Liver (tissue), 9 donors: ENCODE measurements around the gene BAMBI. TPM values are rescaled to one million over a fixed set of nuclear protein-coding genes. Genes with fewer than 3 reads are reported as not detected.

Experiments used
- DNase-seq: peaks from one replicate; pipeline ENCODE4 v3.0.0-alpha.2; 2017; ENCODE audit warnings: low spot score
- H3K27ac ChIP-seq, 2 donors: one replicate each; pipeline ENCODE4 v1.7.0; 2013; ENCODE audit warnings: inconsistent platforms in 2 of 2, low read length in 2 of 2, control low read depth in 1 of 2, low read depth in 1 of 2, mild to moderate bottlenecking in 1 of 2
- H3K27me3 ChIP-seq, 4 donors: one replicate each; pipeline versions ENCODE4 v1.6.1 to v1.7.0; 2013; ENCODE audit warnings: low read length in 3 of 4, inconsistent platforms in 1 of 4, mild to moderate bottlenecking in 1 of 4, moderate library complexity in 1 of 4; ENCODE audit not compliant: control insufficient read depth in 4 of 4, insufficient read depth in 4 of 4
- H3K36me3 ChIP-seq, 4 donors: one replicate each; pipeline versions ENCODE4 v1.6.1 to v1.7.0; 2013; ENCODE audit warnings: low read length in 3 of 4, mild to moderate bottlenecking in 3 of 4, low read depth in 1 of 4, moderate library complexity in 1 of 4; ENCODE audit not compliant: control insufficient read depth in 4 of 4, insufficient read depth in 3 of 4
- H3K4me1 ChIP-seq, 4 donors: one replicate each; pipeline versions ENCODE4 v1.6.1 to v1.7.0; 2013; ENCODE audit warnings: low read length in 3 of 4, mild to moderate bottlenecking in 3 of 4, moderate library complexity in 1 of 4; ENCODE audit not compliant: control insufficient read depth in 4 of 4, insufficient read depth in 4 of 4
- H3K4me3 ChIP-seq, 3 donors: one replicate each; pipeline versions ENCODE4 v1.6.1 to v1.7.0; 2013; ENCODE audit warnings: low read length in 3 of 3, control low read depth in 1 of 3, low read depth in 1 of 3, mild to moderate bottlenecking in 1 of 3
- H3K9ac ChIP-seq, 2 donors: one replicate each; pipeline ENCODE4 v1.7.0; 2013; ENCODE audit warnings: low read length in 2 of 2, mild to moderate bottlenecking in 2 of 2, moderate library complexity in 2 of 2, control low read depth in 1 of 2, low read depth in 1 of 2
- H3K9me3 ChIP-seq, 4 donors: one replicate each; pipeline versions ENCODE4 v1.6.1 to v1.7.0; 2013; ENCODE audit warnings: low read length in 3 of 4; ENCODE audit not compliant: control insufficient read depth in 4 of 4
- CTCF ChIP-seq: fragments of 150-350 bp; IDR thresholded peaks from 2 replicates; pipeline ENCODE4 v1.5.1; 2017; ENCODE audit warnings: improper control_type of control experiment, low read depth, low read length; ENCODE audit not compliant: missing input control
- EGR1 ChIP-seq, 2 donors: IDR thresholded peaks; 2 replicates each; pipeline ENCODE4 v1.6.1; 2016 to 2018; ENCODE audit warnings: antibody characterized with exemption in 2 of 2, low read depth in 2 of 2
- FOXA1 ChIP-seq: IDR thresholded peaks from 2 replicates; pipeline ENCODE4 v1.6.1; 2016; ENCODE audit warnings: antibody characterized with exemption
- FOXA2 ChIP-seq: IDR thresholded peaks from 2 replicates; pipeline ENCODE4 v1.6.1; 2016; ENCODE audit warnings: antibody characterized with exemption
- GABPA ChIP-seq, 2 donors: IDR thresholded peaks in 1 of 2; conservative IDR thresholded peaks in 1 of 2; 2 replicates each; pipeline ENCODE4 v1.6.1; 2016; ENCODE audit warnings: antibody characterized with exemption in 2 of 2, mild to moderate bottlenecking in 1 of 2, moderate library complexity in 1 of 2
- HNF4G ChIP-seq: IDR thresholded peaks from 2 replicates; pipeline ENCODE4 v1.6.1; 2016; ENCODE audit warnings: antibody characterized with exemption
- MAX ChIP-seq: IDR thresholded peaks from 2 replicates; pipeline ENCODE4 v1.6.1; 2016; ENCODE audit warnings: antibody characterized with exemption
- NR2F2 ChIP-seq: IDR thresholded peaks from 2 replicates; pipeline ENCODE4 v1.6.1; 2016; ENCODE audit warnings: antibody characterized with exemption
- SP1 ChIP-seq: IDR thresholded peaks from 2 replicates; pipeline ENCODE4 v1.6.1; 2018; ENCODE audit warnings: antibody characterized with exemption, mild to moderate bottlenecking
- ZBTB33 ChIP-seq: IDR thresholded peaks from 2 replicates; pipeline ENCODE4 v1.6.1; 2016; ENCODE audit warnings: antibody characterized with exemption
- WGBS: extraction: QIAGEN DNeasy Blood & Tissue Kit; methylation state at CpG from one replicate; pipeline ENCODE4 v1.1.7; 2013; 5-methylcytosine and 5-hydroxymethylcytosine counted together
- polyA plus RNA-seq, 2 donors: library from polyadenylated mRNA; stranded (reverse) in 1 of 2; unstranded in 1 of 2; fragments of 200-250 nt in 1 of 2; fragments of >200 nt in 1 of 2; fragmentation: Nextera tagmentation in 1 of 2; extraction: Ambion mirVana in 1 of 2; gene quantifications; one replicate each; pipeline versions ENCODE4 v1.2.1 to v1.2.3, GENCODE V29; 2013 to 2015
- total RNA-seq, 2 donors: library from RNA; depleted of rRNA; stranded (reverse); fragments of >200 nt; gene quantifications; one replicate each; pipeline ENCODE4 v1.2.3, GENCODE V29; 2014
- donor health status: healthy.
- donor health status: healthy.
- donor health status: healthy.
- donor health status: healthy.
- donor health status: healthy.

The BAMBI gene
- total and polyA plus RNA-seq, 4 donors: 4.6 to 10.6 (median 5.1) TPM

GRCh38 chr10:28705472-28705871, 28.2 kb downstream of the BAMBI start (continued):
- TF ChIP-seq MAX (no peak), NR2F2 (no peak), ZBTB33 (no peak)

DNA sequence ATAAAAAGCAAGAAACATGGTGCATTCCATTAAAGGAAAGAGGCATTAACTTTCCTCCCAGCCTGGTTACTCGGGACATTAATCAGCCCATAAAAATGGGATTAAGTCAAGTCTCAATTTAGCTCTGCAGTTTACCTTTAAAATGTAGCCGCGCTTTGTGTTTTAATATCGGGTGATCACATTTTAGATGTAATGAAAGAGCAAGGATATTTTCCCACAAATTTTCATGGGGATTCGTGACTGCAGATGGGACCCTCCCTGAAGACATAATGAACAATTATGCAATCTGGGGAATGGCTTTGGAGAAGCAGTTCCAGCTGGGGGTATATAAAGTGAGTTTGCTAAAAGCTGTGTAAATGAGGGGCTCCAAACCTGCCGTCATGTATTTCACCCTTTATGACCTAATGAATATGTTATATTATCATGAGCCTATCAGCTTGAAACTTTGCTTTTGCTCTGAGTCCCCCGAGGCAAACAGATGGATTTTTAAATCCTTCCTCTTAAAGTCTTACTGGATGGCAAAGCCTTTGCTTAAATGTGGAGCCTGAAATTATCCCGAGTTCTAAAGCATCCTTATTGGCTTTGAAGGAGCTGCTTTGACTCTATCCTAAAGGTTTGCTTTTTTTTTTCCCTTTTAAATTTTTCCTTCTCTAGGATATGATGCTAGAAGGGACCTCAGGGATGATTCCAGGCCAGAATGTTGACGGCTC, 31.8 kb downstream of the BAMBI start:
- no peaks in the 10 kb centered on the region for H3K4me1 ChIP-seq
- 90% methylated on average over 9 of the region's 9 CpGs for WGBS
- TF ChIP-seq FOXA1: no peak
- no peaks in the 10 kb centered on the region for H3K9me3 ChIP-seq
- DNase-seq: no peak
- no peak overlapping the region for H3K4me3 ChIP-seq
- no peaks in the 10 kb centered on the region for H3K36me3 ChIP-seq
- no peaks in the 10 kb centered on the region for H3K27me3 ChIP-seq
- no peak overlapping the region for H3K27ac ChIP-seq
- no peak overlapping the region for H3K9ac ChIP-seq

GRCh38 chr10:28710202-28710886, 33.0 kb downstream of the BAMBI start:
- H3K27me3 ChIP-seq: no peaks in the 10 kb centered on the region
- no peaks in the 10 kb centered on the region for H3K36me3 ChIP-seq
- no peak overlapping the region for H3K9ac ChIP-seq
- no peaks in the 10 kb centered on the region for H3K4me1 ChIP-seq
- TF ChIP-seq GABPA (IDR thresholded peaks at IDR 0.05 in 1 of 2, conservative IDR thresholded peaks at IDR 0.05 in 1 of 2): no peak
- no peak for TF ChIP-seq CTCF
- no peak for TF ChIP-seq SP1
- TF ChIP-seq MAX: no peak
- no peak for TF ChIP-seq HNF4G
- no peak for TF ChIP-seq FOXA1
- no peak for TF ChIP-seq EGR1 (IDR thresholded peaks at IDR 0.05; ENCODE audit: low read depth in 2 of 2)
- no peak for TF ChIP-seq ZBTB33
- TF ChIP-seq FOXA2: no peak
- H3K9me3 ChIP-seq: no peaks in the 10 kb centered on the region
- WGBS: 72% methylated on average over 6 of the region's 6 CpGs
- DNase-seq: no peak
- no peak overlapping the region for H3K27ac ChIP-seq
- H3K4me3 ChIP-seq: no peak overlapping the region
